ENCODE data around the gene CCNY.

- no peak for TF ChIP-seq TAF1 (IDR thresholded peaks at IDR 0.05; ENCODE audit: borderline replicate concordance, insufficient read depth, low read length)
- TF ChIP-seq REST (IDR thresholded peaks at IDR 0.05; ENCODE audit: insufficient read depth in 1 of 2, low read depth in 2 of 2, low read length in 2 of 2): no peak
- TF ChIP-seq POLR2AphosphoS5 (IDR thresholded peaks at IDR 0.05; ENCODE audit: low read depth, low read length): no peak
- no peak for TF ChIP-seq SIN3A (IDR thresholded peaks at IDR 0.05; ENCODE audit: borderline replicate concordance, insufficient read depth, low read length)
- TF ChIP-seq FOXP2 (optimal IDR thresholded peaks at IDR 0.05; ENCODE audit: borderline replicate concordance, extremely low read depth, extremely low read length, insufficient read depth): no peak
These were observed 83.7 kb downstream of the CCNY start for GRCh38 chr10:35420044-35420443.
